Smooth muscle cell of the brain vasculature (primary cell): ENCODE measurements around the gene JAKMIP1.

ENCODE experiments used
- DNase-seq: peaks from one replicate; pipeline ENCODE4 v3.0.0-alpha.2; 2012; ENCODE audit warnings: low read depth, low spot score

Gene JAKMIP1

DNA sequence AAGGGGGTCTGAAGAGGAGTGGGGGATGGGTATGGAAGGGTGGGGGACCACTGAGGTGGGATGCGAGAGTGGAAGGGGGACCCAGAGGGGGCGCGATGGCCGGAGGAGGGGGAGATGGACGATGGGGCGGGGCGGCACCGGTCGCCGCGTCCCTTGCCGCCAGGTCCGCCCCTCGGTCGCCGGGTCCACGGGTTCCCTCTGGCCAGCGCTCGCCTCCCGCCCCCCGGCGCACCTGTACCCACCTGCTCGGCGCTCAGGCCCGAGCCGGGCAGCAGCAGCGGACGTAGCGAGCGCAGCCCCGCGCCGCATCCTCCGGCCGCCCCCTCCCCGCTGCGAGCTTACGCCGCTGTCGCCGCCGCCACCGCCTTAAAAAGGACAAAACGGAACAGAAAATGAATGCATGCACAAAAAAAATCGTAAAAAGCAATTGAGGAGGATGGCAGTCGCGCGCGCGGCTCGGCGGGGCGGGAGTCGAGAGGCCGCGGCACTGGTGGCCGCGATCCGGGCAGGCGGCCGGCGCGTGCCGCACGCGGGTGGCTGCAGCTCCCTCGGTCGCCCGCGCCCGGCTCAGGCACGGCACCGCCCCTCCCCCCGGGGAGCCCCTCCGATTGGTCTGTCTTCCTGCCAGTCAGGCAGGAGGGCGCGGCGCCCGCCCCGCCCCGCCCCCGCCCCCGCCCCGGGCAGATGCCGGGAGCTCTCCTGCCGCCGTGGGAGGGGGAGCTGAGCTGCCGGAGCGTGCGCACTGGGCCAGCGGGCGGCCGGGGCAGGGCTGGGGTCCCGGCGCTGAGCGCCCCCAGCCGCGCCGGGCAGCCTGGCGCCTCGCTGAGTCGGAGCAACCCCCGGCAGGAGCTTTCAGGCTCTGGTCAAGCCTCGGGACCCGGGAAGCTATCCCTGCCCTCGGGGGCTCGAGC lies at the start of gene JAKMIP1:
Gene JAKMIP1 (minus strand): TSS at position 539 of the 911 bp plus-strand sequence. CDS start 87,699 bp downstream, outside the sequence.
- DNase-seq: no peak

DNA sequence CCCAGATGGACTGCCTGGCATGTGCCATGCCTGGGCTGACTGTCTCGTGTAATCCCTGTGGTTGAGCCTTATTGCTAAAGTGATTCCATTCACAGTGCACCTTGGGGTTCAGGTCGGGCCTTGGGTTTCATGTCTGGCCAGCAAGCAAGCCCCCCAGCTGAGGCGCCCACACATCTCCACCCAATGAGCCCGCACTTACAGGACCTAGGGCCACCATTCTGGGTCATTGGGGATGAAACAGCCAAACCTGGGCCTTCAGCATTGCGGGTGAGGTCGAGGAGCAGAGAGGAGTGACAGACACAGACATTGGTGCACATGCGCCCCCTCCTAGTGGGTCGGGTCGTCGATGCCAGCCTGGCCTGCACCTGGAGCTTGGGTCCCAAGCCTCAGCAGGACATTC lies 48.0 kb upstream of the JAKMIP1 start:
- no peak for DNase-seq

DNA sequence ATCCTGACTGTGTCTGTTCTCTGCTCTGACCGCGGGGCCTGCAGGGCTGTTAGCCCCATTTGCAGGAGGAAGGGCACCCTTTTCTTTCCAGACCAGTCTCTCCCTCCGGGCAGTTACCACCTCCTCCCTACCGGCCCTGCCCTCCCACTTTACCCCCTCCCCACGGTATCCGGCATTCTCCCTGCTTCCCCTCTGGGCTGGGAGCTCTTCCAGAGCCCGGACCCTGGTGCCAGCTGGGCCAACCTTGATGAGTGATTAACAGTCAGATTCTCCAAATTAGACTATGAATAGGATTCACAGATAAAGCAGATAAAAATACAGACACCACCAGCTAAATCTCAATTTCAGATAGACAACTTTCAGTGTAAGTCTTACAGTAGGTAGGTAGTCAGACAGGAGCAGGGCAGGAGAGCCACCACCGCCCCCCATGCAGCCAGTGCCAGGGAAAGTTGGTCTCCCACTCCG lies 45.9 kb upstream of the JAKMIP1 start:
- DNase-seq: no peak

DNA sequence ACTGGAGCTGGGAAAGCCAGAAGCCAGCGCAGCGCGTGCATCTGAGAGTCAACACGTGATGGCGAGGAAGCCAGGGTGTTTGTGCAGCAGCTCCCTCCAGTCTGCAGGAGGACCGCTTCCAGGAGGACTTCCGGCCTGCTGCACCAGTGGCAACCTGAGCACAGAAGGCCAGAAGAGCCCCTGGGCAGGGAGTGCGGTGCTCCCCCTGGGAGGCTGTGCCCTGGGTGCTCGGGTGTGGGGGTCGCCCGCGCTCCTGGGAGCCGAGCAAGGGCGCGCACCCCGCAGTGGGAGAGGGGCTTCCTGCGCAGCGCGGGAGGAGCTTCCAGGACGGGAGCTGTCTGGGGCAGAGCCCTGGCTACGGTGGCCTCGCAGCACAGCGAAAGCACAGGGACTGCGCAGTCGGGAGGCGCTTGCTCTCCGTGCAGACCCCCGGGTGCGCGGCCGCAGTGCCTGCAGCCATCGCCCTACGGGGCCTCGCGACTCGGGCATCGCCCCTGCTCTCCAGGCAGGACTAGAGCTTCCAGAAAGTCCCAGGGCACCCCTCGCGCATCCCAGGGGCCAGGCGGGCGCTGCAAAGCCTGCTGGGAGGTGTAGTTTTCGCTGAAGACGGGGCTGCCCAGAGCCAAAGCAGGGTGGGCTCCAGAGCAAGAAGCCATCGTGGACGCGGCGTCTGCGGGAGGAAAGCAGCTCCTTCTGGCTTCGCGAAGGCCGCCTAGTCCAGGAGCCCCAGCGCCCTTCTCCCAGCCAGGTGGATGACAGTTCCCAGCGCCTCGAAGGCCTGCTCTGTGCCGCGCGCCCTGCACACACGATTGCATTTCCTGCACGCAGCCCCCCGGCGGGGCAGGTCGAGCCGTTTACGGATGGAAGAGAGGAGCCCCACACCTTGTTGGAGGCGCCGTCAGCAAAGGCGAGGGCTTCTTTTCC lies 45.2 kb upstream of the JAKMIP1 start:
- no peak for DNase-seq

DNA sequence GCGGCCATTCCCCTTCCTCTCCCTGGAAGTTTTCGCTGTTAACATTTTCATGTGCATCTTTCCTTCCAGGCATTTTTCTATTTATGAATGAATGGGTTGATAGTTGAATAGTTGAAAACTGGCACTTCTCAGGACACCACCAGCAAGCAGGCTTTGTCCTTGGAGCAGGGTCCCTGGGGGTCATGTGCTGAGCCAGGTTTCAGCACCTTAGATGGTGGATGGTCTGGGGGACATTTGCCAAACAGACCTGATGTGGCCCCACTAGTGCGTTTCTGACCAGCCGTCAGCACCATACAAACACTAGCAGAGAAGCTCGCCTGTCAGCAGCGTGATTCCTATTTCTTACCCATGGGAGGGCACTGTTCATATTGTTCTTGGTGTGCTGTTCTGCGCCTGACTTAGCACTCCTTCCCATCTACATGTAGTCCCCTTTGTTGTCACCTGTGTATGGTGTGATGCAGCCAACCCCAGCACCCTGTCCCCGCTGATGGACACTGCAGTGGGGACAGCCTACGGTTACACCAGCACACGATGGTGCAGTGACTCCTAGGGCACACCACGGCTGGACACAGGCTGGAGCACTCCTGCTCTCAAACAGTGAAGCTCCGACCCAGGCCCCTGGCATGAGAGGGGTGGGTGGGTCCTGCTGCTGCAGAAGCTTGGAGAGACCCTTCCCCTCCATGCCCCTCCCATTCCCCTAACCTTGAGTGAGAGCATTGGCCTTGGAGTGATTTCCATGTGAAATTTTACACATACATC lies 42.1 kb upstream of the JAKMIP1 start:
- no peak for DNase-seq

DNA sequence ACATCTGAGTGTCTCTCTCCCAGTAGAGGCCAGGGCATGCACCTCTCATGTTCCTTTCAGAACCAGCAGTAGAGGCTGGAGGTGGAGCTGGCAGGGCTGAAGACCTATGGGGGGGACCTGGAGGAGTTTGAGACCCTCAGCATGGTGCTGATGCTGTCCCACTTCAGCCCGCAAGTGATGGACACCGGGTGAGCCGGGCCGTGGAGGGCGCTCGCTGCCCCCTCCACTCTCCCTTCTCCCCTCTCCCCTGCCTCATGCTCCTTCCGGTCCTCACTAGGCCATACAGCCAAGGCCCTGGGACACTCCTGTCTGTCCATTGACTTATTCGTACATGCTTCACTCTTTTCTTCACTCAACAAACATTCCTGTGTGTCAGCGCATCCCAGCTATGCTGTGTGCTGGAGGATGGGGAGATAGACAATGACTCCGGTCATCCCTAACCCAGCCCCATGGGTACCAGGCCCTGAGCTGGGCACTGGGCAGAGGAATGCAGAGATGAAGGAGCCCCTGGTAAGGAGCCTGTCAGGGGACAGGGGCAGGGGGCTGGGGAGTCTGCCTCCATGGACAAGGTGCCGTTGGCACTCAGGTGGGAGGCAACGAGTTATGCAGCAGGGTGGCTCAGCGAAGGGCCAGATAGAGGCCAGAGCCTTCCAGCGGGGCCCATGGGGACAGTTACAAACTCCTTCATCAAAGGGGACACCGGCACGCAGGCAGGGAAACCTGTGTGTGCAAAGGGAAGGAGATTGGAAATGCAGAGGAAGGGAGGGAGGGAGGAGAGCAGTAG lies 40.9 kb upstream of the JAKMIP1 start:
- DNase-seq: no peak

DNA sequence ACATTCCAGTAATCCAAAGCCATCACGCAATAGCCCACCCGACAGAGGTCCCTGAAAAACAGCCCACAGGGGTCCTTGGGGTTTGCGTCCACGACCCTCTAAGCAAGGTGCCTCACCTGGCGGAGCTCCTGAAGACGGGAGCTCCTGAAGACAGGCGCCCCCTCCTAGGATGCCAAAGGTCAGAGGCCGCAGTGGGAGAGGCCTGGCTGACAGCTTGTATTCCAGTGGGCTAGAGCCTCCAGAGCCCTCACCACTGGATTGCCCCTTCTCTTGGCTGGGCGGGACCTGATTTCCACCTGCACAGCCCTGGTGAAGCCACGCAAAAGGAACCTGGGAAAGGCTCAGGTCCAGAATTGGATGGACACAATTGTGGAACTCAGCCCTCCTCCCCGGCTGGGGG lies 39.6 kb upstream of the JAKMIP1 start:
- DNase-seq: no peak

DNA sequence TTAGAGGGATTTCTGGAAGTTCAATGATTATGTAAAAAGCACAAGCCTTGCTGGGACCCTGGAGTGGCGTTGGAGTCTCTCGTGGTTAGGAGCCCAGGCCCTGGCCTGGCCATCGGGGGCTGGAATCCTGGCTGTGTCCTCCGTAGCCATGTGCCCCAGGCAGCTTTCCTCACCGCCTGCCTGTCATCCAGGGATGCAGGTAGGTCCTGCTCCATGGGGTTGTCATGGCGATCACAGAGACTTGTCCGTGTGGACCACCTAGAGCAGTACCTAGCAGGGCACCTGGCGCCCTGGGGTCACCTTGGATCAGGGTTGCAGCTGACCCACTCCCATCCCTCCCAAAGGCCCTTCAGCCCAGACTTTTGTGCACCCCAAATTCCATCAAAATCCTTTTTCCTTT lies 39.1 kb upstream of the JAKMIP1 start:
- DNase-seq: no peak

DNA sequence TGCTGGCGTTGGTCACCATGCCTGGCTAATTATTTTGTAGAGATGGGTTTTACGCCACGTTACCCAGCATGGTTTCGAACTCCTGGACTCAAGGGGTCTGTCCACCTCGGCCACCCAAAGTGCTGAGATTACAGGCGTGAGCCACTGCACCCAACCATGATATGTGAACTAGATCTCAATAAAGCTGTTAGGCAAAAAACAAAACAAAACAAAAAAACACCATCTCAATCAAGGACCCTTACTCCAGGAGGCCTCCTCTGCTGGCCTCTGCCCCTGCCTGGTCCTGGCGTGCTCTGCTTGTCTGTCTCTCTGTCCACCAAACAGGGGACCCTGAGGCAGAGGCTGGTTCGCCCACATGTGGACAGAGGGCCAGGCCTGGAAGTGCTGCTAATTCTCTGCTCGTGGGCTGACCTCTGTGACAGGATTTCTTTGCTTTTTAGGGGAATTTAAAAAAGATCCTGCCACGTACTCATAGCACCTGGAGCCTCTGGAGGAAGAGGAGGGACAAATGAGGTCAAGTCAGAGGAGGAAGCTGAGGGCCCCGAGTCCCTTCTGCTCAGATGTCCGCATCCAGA lies 36.6 kb upstream of the JAKMIP1 start:
- no peak for DNase-seq

DNA sequence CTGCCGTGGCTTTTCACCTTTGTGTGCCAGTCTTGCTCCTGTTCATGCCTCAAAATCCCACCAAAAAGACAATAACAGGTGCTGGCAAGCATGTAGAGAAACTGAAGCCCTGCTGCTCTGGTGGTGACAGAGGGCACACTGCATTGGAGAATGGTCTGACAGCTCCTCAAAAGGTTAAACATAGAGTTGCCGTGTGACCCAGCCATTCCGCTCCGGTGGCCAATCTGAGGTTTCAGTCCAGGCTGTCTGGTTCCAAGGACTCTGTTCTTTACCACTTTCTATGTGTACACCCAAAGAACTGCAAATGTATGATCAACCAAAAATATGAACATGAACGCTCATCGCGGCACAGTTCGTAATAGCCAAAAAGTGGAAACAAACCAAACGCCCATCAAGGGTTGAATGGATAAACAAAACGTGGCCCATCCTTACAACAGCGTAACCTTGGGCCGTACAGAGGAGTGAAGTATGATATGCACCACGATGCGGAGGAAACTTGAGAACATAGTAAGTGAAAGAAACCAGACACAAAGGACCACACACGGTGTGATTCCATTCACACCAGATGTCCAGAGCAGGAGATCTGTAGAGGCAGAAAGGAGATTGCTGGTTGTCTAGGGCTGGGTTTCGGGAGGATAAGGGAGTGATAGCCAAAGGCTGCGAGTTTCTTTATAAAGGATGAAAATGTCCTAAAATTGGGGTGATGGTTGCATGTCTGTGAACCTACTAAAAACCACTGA lies 35.7 kb upstream of the JAKMIP1 start:
- DNase-seq: no peak

DNA sequence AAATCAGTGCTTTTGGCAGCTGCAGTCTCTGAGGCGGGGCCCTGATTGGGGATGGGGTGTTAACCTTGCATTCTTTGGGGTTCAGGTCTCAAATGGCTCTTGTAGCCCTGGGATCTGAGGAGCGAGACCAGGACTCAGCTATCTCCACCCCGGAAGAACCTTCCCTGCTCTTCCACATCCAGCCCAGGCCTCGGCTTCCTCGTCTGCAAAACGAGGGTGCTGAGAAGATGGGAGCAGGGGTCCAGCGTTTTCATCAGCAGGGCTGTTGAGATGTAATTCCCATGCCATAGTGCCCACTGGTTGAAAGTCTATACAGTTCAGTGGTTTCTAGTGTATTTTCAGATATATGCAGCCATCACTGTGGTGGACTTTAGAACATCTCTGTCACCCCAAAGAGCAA lies 34.7 kb upstream of the JAKMIP1 start:
- no peak for DNase-seq

DNA sequence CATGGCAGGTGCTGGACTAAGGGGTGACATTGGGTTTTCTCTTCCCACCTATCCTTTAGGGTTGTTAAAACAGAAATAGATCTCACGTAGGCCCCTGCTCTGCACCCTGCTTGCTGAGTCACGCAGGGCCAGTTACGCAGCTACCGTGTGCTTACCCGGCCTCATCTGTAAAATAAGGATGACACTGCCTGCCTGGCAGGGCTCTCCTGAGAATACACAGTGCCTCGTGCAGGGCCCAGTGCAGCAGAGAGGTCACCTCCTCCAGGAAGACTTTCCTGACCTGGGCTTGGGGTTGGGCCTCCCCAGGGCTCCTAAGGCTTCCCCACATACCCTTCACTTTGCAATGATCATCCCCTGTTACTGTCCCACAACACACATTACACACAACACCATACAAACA lies 33.6 kb upstream of the JAKMIP1 start:
- DNase-seq: no peak

DNA sequence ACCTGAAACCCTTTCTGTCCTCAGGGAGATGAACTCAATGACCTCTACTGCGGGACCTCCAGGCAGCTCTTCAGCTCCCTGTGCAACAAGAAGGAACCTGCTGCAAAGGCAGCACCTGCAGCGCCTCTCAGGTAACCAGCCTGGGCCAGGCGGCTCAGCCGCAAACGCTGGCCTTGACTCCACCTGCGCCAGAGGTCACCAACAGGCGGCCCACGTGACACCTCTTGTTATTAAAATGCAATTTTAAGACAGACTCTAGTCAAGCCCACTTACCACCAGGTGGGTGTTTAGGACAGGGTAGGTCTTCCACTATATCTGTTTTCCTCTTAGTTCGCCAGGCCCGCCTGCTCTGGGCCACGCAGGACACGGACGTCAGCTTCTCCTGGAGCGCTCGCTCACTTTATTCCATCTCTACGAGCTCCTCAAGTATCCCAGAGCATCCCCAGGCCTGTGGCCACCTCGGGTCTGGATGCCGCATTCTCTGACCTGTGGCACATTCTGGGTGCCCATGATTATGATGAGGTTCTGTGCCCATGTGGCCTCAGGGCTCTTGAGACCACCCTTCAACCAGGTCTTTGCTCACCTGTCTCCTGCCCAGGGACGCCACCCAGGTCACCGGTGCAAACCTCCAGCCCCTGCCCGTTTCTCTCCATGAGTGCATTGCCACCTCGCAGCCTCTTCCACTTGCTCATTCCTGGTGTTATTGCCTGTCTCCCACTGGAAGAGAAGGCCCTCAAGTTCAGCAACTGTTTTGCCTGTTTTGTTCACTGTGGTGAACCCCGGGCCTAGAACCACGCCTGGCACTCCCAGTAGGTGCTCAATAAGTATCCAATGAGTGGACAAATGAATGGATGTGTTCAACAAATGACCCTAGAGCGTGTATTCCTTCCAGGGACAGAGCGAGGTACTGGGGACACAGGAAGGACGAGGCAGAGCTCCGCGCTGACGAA lies 32.8 kb upstream of the JAKMIP1 start:
- DNase-seq: no peak

DNA sequence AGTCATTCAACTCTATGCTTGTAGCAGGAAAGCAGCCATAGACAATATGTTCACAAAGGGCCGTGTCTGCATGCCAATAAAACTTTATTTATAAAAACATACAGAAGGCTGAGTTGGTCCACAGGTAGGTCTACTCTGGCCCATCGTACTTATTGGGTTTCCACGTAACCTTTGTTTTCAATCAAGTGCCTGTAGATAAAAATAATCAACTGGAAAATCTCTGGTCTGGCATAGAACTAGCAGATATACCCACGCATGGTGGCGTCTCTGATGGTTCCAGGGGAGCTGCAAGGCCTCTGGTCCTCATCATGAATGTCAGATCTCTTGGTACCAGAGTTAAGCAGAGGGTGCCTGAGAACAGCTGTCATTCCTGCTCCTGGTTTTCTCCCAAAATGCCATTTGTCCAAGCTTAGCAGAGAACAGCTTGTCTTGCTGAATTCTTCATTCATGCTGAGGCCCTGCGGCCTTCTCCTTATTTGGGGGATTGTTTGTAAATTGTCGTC lies 31.4 kb upstream of the JAKMIP1 start:
- no peak for DNase-seq

DNA sequence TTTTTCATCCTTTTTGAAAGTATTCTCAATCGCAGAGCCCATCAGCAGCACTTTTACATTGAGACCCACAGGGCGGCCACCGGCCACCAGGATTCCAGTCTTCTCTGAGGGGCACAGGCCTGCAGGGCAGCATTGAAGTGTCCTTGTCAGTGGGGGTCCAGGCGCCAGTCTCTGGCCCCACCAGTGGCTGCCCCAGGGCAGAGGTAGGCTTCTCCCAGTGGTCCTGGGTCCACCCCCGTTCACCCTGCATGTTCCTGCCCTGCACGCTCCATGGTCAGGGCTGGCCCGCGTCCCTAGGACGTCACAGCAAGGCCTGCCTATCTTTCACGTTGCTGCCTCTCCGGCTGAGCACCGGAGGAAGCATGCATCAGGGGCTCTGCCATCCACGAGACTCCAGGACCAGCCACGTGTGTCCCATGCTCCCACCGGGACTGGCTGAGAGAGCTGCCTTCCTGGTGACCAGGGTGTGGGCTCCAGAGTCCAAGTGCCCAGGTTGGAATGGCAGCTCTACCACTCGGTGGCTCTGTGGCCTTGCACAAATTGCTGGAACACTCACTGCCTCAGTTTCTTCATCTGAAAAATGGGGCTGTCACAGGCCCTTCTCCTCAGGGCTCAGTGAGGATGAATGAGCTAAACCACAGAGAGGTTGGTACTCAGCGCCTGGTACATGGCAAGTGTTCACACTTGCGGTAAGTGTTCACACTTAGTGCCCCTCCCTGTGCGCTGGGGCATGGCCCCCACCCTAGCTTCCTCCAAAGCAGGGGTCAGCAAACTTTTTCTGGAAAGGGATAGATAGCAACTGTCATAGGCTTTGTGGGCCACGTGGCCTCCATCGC lies 30.7 kb upstream of the JAKMIP1 start:
- DNase-seq: no peak

DNA sequence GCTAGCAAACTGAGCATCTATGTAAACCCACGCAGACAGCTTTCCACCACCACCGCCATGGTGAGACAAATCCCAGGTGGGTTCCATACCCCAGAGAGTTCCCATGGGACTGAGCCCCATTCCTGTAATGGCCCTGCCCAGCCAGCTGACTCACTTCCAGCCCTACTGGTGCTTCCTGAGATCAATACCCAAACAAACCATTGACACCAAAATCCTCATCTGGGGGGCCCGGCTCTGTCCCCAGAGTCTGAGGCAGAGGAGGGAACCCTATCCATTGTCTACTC lies 30.1 kb upstream of the JAKMIP1 start:
- DNase-seq: no peak

DNA sequence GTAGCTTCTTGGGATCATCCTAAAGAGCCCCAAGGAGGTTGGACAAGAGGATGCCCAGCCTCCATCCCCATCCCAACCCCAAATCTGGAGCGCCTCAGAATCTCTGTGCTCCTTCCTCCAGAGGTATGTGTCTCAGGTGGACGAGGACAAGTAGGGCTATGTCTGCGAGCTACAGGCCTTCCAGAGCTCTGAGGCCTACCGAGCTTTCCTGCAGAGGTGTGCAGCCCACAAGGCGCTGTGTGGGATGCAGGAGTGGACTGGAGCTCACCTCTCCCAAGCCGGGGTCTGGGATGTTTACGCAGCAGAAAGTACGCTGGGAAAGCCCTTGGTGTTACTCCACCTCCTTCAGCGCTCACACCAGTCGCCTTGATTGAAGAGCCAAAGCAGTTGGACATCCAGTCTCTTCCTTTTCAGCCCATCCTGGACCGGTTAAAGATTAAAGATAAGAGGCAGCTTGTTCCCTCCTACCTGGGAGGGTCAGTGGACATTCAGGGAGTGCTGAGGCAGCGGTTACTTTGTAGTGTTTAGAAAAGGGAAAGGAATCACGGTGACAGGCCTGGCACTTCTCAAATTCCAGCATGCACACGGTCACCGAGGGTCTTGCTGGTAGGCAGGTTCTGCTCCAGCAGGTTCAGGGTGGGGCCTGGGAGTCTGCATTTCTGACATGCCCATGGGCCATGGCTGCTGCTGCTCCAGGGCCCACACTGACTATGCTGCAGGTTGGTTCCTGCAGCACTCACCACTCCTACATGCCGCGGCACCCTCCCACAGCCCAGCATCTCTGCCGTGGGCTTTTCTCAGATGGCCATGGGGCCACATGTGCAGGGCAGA lies 29.5 kb upstream of the JAKMIP1 start:
- no peak for DNase-seq
